Stimulated activated CD4-positive, alpha-beta T cell treated with anti-CD3 and anti-CD28 coated beads, TNF-alpha, amount 100 ng/mL, for 24 hours (primary cell): ENCODE results near the gene MRPS34.

ENCODE experiments used
- DNase-seq, 3 experiments: peaks; one replicate each; pipeline ENCODE4 v3.0.0-alpha.2; 2020; ENCODE audit warnings: low read depth in 3 of 3

Gene MRPS34

GRCh38 chr16:1770328-1771187, 2.4 kb downstream of the MRPS34 start:
- DNase-seq, result peak in 1 of 3 experiments; percentile 61

- DNase-seq, result no peak
Measured at GRCh38 chr16:1769402-1770300, 3.3 kb downstream of the MRPS34 start.

- DNase-seq, result no peak
Measured at GRCh38 chr16:1768767-1769401, 4.0 kb downstream of the MRPS34 start.

- no peak for DNase-seq
Measured at GRCh38 chr16:1768061-1768766, 4.7 kb downstream of the MRPS34 start.

- no peak for DNase-seq
Measured at GRCh38 chr16:1767116-1767994, 5.6 kb downstream of the MRPS34 start.

GRCh38 chr16:1766701-1767100, 6.2 kb downstream of the MRPS34 start:
- no peak for DNase-seq

GRCh38 chr16:1766231-1766630, 6.7 kb downstream of the MRPS34 start:
- DNase-seq, result no peak

GRCh38 chr16:1765826-1766225, 7.1 kb downstream of the MRPS34 start:
- DNase-seq, result no peak

- no peak for DNase-seq
Measured at GRCh38 chr16:1764971-1765370, 8.0 kb downstream of the MRPS34 start.

- no peak for DNase-seq
Measured at GRCh38 chr16:1763521-1764511, 9.1 kb downstream of the MRPS34 start.

- DNase-seq, result no peak
Measured at GRCh38 chr16:1762879-1763520, 9.9 kb downstream of the MRPS34 start.

- DNase-seq, result no peak
Measured at GRCh38 chr16:1762196-1762878, 10.6 kb downstream of the MRPS34 start.

GRCh38 chr16:1761751-1762150, 11.2 kb downstream of the MRPS34 start:
- DNase-seq, result no peak

GRCh38 chr16:1760911-1761310, 12.0 kb downstream of the MRPS34 start:
- DNase-seq, result no peak

- DNase-seq, result no peak
Measured at GRCh38 chr16:1759511-1759910, 13.4 kb downstream of the MRPS34 start.

- DNase-seq, result no peak
Measured at GRCh38 chr16:1758923-1759322, 14.0 kb downstream of the MRPS34 start.

GRCh38 chr16:1757714-1758461, 15.0 kb downstream of the MRPS34 start:
- DNase-seq, result no peak

GRCh38 chr16:1754204-1754603, 18.7 kb downstream of the MRPS34 start:
- no peak for DNase-seq
